Calu3 (cell line): ENCODE results near the gene APOL1. TPM values are rescaled to one million over a fixed set of nuclear protein-coding genes. Genes with fewer than 3 reads are reported as not detected.
"Not testable (repeated sequence)": the region's sequence is repeated elsewhere in the genome, so short reads cannot be mapped to it uniquely, and the experiment has no call there.

Experiments
- BruUV-seq: library from RNA; stranded (reverse); fragments of 400-500 nt; replicated peaks from 2 replicates; lab custom pipeline; 2021; lab: Mats Ljungman, UMichigan
- CTCF ChIA-PET: fragments of 300-600 bp; sonication (Branson Sonifier 250); formaldehyde crosslinking; loops from one replicate; lab custom pipeline; 2022; ENCODE audit warnings: antibody characterized with exemption; lab: Charles Lee
- DNase-seq: peaks from one replicate; pipeline ENCODE4 v3.0.0; 2022
- H3K27ac Mint-ChIP-seq: one replicate; pipeline ENCODE4 v1.8.0; 2022; ENCODE audit warnings: mixed read lengths; ENCODE audit not compliant: unreplicated experiment
- H3K27me3 Mint-ChIP-seq: one replicate; pipeline ENCODE4 v1.8.0; 2022; ENCODE audit warnings: mixed read lengths; ENCODE audit not compliant: unreplicated experiment
- H3K36me3 Mint-ChIP-seq: one replicate; pipeline ENCODE4 v1.8.0; 2022; ENCODE audit warnings: mild to moderate bottlenecking, moderate library complexity, mixed read lengths; ENCODE audit not compliant: insufficient read depth, unreplicated experiment
- H3K4me1 Mint-ChIP-seq: one replicate; pipeline ENCODE4 v1.8.0; 2022; ENCODE audit warnings: mild to moderate bottlenecking, low read depth, mixed read lengths; ENCODE audit not compliant: unreplicated experiment
- H3K4me3 Mint-ChIP-seq: one replicate; pipeline ENCODE4 v1.8.0; 2022; ENCODE audit warnings: mild to moderate bottlenecking, low read depth, moderate library complexity, mixed read lengths; ENCODE audit not compliant: unreplicated experiment
- H3K9me3 Mint-ChIP-seq: one replicate; pipeline ENCODE4 v1.8.0; 2022; ENCODE audit warnings: low read depth, mixed read lengths; ENCODE audit not compliant: unreplicated experiment
- intact Hi-C: fragments of 100-400 bp; cut with micrococcal nuclease; formaldehyde crosslinking; loops from one replicate; pipeline ENCODE4 v1.10.0; 2022; ENCODE audit not compliant: unreplicated experiment
- total RNA-seq: library from RNA; stranded (reverse); gene quantifications from 2 replicates; pipeline ENCODE4 v1.2.3, GENCODE V29; 2022
- TF ChIP-seq, protein P1 (sequence below): fragments of 200-600 bp; IDR thresholded peaks from one replicate; pipeline ENCODE4 v1.8.0; 2022; ENCODE audit warnings: antibody characterized with exemption; ENCODE audit not compliant: unreplicated experiment

The APOL1 gene
- total RNA-seq, 1 experiment from 2014 or later: 313 TPM

GRCh38 chr22:36227396-36227795 lies 25.5 kb upstream of the APOL1 start:
- BruUV-seq: TSS peak; percentile 59
- H3K36me3 Mint-ChIP-seq: peaks cover 59% of the 10 kb centered on the region
- intact Hi-C loops: no loop called here
- H3K4me3 Mint-ChIP-seq: no peak overlapping the region
- no peaks in the 10 kb centered on the region for H3K27me3 Mint-ChIP-seq
- peaks cover 9% of the 10 kb centered on the region for H3K4me1 Mint-ChIP-seq
- TF ChIP-seq, protein P1, sequence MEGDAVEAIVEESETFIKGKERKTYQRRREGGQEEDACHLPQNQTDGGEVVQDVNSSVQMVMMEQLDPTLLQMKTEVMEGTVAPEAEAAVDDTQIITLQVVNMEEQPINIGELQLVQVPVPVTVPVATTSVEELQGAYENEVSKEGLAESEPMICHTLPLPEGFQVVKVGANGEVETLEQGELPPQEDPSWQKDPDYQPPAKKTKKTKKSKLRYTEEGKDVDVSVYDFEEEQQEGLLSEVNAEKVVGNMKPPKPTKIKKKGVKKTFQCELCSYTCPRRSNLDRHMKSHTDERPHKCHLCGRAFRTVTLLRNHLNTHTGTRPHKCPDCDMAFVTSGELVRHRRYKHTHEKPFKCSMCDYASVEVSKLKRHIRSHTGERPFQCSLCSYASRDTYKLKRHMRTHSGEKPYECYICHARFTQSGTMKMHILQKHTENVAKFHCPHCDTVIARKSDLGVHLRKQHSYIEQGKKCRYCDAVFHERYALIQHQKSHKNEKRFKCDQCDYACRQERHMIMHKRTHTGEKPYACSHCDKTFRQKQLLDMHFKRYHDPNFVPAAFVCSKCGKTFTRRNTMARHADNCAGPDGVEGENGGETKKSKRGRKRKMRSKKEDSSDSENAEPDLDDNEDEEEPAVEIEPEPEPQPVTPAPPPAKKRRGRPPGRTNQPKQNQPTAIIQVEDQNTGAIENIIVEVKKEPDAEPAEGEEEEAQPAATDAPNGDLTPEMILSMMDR: no peak
- H3K9me3 Mint-ChIP-seq: no peaks in the 10 kb centered on the region
- CTCF ChIA-PET: no interaction called here
- no peak overlapping the region for H3K27ac Mint-ChIP-seq
- DNase-seq: no peak

- intact Hi-C loops: no loop called here
- CTCF ChIA-PET: no interaction called here
- BruUV-seq: no TSS peak
These were observed 25.1 kb upstream of the APOL1 start for GRCh38 chr22:36227806-36228205.

GRCh38 chr22:36228369-36228768 lies 24.6 kb upstream of the APOL1 start:
- intact Hi-C loops, DNase-seq, H3K27me3 Mint-ChIP-seq, CTCF ChIA-PET, BruUV-seq, H3K4me3 Mint-ChIP-seq, H3K27ac Mint-ChIP-seq, H3K9me3 Mint-ChIP-seq, H3K4me1 Mint-ChIP-seq: not testable (repeated sequence)
- H3K36me3 Mint-ChIP-seq: peaks cover 60% of the 10 kb centered on the region

More at GRCh38 chr22:36227806-36228205, 25.1 kb upstream of the APOL1 start:
- no peaks in the 10 kb centered on the region for H3K9me3 Mint-ChIP-seq
- H3K4me1 Mint-ChIP-seq: peaks cover 5% of the 10 kb centered on the region
- TF ChIP-seq, protein P1: no peak
- H3K27ac Mint-ChIP-seq: no peak overlapping the region
- peaks cover 60% of the 10 kb centered on the region for H3K36me3 Mint-ChIP-seq
- H3K4me3 Mint-ChIP-seq: no peak overlapping the region
- no peaks in the 10 kb centered on the region for H3K27me3 Mint-ChIP-seq
- no peak for DNase-seq

- Mint-ChIP-seq H3K4me1 (peaks cover 5% of the 10 kb centered on the region), H3K27me3 (no peaks in the 10 kb centered on the region), H3K9me3 (no peaks in the 10 kb centered on the region), H3K4me3 (no peak overlapping the region), H3K36me3 (peaks cover 62% of the 10 kb centered on the region), H3K27ac (no peak overlapping the region)
- CTCF ChIA-PET: no interaction called here
- no TSS peak for BruUV-seq
- intact Hi-C loops: no loop called here
- DNase-seq: no peak
- TF ChIP-seq, protein P1: no peak
These were observed 24.0 kb upstream of the APOL1 start for GRCh38 chr22:36228944-36229343.

DNA sequence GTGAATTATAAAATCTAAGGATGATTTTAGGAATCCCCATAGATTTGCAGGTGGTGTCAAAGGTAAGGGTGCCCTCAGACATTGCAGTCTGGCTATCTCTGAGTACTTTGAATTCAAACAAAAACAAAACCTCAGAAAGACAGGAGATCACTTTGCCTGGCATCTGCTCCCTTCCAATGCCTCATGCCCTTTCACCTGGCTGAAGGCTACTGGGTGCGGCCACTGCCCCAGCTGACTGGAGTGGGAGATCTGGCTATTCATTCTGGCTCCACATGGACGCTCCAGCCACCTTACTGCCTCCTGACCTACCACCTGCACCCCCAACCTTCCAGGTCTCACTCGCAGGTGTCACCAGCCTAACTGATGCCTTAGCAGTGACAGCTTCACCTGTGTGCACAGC lies 23.3 kb upstream of the APOL1 start:
- DNase-seq, intact Hi-C loops, H3K4me3 Mint-ChIP-seq, H3K27ac Mint-ChIP-seq, BruUV-seq, CTCF ChIA-PET, H3K27me3 Mint-ChIP-seq, H3K9me3 Mint-ChIP-seq: not testable (repeated sequence)
- Mint-ChIP-seq H3K4me1 (peaks cover 12% of the 10 kb centered on the region), H3K36me3 (peaks cover 69% of the 10 kb centered on the region)

- BruUV-seq, DNase-seq, intact Hi-C loops, H3K9me3 Mint-ChIP-seq, H3K27me3 Mint-ChIP-seq, H3K27ac Mint-ChIP-seq, CTCF ChIA-PET, H3K4me3 Mint-ChIP-seq: not testable (repeated sequence)
- Mint-ChIP-seq H3K4me1 (peaks cover 26% of the 10 kb centered on the region), H3K36me3 (peaks cover 71% of the 10 kb centered on the region)
These were observed 21.9 kb upstream of the APOL1 start for GRCh38 chr22:36231051-36231450.
